ENCODE data around the gene NEK2.
"Not testable (repeated sequence)": the region's sequence is repeated elsewhere in the genome, so short reads cannot be mapped to it uniquely, and the experiment has no call there.

The NEK2 gene

DNA sequence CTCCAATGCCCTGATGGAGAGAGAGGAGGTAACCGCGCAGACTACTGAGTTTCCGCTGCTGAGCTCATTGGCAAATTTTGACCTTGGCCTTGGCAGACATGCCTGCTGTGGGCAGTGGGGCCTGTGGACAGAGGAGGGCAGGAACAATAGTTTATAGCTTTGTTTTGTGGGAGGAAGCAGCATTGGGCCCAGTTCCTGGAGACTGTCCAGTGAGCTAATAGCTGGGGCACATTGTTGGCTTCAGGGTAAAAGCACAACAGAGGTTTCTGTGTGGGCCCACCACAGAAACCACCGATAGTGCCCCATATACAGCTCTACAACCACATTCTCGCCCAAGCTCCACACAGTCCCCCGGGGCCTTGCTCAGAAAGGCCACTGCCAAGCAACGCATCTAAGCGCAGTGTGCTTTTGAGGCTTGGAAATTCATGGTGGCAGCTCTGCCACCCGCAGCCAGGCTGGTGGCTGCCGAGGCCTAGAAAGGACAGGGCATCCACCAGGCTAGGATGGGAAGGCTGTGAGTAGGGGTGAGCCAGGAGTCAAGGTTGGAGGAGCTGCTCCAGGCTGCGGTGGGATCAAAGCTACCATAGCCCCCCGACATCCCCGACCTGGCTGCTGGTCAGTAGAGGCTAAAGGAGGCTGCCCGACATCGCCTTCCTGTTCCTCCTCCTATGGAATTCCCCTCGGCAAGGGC lies 43.2 kb downstream of the NEK2 start:
- no peak for DNase-seq

- no peak for DNase-seq
Observed at GRCh38 chr1:211631168-211631567, 44.3 kb downstream of the NEK2 start.

DNA sequence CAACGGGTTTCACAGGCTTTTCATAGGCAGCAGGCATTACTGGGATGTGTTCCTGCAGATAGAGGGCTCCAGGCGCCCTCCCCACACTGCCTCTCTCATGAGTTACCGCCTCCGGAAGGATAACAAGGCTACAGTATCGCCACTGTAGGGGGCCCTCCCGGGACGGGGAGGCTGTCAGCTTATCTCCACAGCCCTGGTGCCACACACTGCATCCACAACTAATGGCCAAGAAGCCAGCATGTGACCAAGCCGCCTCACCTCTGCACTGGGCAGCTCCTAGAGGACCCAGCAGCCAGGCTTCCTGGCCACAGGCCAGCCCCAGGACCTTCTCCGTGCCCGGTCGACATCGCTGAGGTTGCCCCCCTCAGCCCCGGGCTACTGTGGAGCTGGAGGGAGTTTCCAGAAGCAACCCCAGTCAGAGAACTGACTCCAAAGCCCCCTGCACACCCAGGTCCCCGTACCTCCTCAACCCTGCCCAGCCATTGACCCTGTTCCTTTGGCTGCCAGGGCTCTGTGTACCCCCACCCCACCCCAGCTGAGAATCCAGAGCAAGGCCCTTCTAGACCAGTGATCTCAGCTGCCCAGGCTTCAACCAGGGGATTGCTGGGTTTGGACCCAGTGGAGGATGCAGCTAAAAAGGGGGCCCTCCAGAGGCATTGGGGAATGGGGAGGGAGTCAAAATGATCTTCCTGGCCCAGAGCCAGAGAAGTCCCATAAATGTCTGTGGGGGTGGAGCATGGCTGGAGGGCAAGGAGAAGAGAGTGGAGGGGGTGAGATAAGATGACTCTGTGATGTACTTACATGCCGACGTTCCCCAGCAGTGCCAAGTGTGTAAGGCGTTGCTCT lies 45.0 kb downstream of the NEK2 start:
- DNase-seq: no peak

- no peak for DNase-seq
Observed at GRCh38 chr1:211628417-211628816, 47.0 kb downstream of the NEK2 start.

DNA sequence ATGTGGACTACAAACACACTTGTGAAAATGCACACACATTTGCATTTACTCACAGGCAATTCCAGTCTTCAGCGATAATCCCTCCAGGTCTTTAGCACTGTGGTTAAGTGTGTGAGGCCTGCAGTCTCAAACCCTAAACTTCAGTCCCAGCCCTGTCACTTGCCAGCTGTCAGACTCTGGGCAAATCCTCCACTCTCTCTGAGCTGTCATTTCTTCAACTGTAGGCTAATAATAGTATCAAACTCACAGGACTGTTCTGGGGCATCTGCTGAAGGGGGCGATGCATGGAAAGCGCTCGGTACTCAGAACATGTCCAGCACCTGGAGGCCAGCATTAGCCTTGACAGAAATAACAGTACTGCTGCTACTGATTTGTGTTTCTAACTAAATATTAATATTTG lies 48.2 kb downstream of the NEK2 start:
- DNase-seq: no peak

- DNase-seq: not testable (repeated sequence)
Observed at GRCh38 chr1:211625866-211626265, 49.6 kb downstream of the NEK2 start.

DNA sequence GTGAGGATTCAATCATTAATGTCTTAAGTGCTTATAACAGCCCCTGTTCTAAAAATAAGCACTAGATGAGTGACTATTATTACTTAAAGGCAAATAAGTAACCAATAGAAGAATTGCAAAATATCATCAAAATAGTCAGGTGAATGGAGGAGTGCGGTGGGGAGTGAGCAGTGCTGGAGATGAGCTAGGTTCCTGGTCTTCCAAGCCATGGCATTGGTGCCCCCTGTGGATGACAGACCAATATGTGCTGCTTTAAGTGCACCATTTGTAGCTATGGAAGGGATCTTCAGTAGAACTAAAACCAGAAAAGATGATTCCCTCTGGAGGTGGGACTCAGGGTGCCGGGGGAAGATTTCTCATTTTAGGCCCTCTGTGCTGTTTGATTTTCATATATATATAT lies 50.4 kb downstream of the NEK2 start:
- peak; percentile 37 to 49 for DNase-seq

GRCh38 chr1:211623515-211623914 lies 51.9 kb downstream of the NEK2 start:
- DNase-seq: no peak

DNA sequence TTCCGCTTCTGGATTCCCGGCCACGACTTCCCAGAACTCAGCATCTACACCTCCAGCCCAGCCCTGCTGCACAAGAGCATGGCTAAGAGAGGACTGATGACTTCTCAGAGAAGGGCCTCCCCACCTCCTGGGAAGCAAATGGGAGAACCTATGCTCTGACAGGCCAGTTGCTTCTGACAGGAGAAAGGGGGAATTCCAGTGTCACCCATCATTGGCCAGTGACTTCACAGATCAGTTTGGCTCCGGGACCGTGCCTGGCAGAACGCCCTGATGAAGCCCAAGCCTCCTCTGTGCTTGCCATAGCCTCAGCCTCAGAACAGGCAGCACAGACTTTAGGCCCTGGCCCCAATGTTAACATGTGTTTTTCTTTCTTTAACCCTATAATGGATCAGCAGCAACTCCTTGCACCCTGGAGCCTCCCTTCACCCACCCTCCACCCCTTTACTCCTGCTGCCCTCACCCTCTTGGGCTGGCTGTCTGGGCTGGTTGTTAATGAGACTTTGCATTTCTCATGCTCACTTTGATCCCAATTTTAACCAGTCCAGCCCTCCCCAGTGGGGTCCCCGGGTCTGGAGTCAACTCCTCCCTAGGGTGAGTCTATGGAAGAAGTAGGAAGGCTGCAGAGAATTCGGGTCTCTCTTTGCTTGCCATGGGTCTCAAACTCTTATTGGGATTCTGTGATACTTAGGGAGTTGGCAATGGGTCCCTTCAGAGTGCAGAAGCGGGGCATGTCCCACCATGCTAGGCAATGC lies 53.8 kb downstream of the NEK2 start:
- no peak for DNase-seq

- DNase-seq: no peak
Observed at GRCh38 chr1:211620097-211620496, 55.3 kb downstream of the NEK2 start.

- no peak for DNase-seq
Observed at GRCh38 chr1:211619033-211619996, 56.1 kb downstream of the NEK2 start.

- DNase-seq: no peak
Observed at GRCh38 chr1:211616965-211617297, 58.5 kb downstream of the NEK2 start.

DNA sequence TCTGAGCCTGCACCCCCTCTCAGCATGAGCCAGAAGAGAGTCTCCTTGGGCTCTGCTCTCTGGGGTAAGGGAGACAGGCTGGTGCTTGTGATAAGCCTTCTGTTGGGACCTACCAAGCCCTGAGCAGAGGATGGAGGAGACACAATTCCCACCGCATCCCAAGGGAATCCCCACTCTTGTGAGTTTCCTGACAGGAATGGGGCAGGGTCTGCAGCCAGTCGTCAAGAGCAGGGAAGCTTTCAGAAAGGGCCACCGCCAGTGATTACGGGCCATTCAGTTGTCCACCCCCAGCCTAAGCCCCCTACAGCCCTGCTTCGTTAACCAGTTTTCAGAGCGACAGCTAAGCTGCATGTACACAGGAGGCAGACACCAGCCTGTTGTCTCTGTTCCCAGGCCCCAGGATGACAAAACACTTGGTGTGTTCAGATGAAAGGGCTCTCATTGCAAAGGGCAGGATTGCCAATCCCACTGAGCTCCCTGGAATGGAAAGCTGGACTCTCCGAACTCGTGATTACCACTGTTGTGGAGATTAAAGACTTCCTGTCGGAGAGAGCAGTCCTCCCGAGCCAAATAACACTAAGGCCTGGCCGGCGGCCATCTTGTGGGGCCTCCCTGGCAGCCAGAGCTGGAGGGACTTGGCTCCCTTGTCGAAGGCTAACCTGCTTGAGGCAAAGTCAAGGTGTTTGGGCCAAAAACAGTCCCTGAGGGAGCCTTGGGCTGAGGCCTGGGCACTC lies 59.0 kb downstream of the NEK2 start:
- DNase-seq: no peak

DNA sequence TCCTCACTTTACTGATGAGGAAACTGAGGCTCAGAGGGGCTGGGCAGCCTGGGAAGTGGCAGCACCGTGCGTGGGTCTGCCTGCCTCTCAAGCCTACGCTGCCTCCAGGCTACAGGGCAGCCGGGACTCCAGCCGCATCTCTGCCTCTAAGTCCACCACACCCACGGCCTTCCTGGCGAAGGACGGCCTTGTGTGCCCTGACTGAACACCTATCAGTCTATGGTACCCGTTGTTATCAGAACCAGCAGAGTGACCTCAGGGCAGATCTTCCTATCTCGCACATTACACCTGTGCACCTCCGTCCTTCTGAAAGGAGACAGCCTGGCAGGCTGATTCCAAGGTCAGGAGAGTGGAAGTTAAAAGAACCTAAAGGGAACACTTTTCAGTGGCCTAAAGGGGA lies 60.8 kb downstream of the NEK2 start:
- DNase-seq: no peak

DNA sequence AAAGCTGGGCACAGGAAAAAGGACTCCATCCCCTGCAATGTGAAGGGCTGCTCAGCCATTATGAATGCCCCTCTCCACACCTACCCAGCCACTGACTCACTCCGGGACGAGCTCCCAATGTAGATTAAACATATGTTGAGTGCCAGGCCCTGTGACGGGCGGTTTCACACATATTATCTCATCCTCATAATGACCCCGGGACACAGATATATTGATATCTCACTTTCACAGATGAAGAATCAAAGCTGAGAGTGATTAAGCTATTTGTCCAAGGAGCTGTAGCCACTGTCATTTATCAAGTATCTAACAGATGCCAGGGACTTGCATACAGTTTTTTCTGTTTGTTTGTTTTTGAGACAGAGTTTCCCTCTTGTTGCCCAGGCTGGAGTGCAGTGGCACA lies 61.5 kb downstream of the NEK2 start:
- DNase-seq: no peak

DNA sequence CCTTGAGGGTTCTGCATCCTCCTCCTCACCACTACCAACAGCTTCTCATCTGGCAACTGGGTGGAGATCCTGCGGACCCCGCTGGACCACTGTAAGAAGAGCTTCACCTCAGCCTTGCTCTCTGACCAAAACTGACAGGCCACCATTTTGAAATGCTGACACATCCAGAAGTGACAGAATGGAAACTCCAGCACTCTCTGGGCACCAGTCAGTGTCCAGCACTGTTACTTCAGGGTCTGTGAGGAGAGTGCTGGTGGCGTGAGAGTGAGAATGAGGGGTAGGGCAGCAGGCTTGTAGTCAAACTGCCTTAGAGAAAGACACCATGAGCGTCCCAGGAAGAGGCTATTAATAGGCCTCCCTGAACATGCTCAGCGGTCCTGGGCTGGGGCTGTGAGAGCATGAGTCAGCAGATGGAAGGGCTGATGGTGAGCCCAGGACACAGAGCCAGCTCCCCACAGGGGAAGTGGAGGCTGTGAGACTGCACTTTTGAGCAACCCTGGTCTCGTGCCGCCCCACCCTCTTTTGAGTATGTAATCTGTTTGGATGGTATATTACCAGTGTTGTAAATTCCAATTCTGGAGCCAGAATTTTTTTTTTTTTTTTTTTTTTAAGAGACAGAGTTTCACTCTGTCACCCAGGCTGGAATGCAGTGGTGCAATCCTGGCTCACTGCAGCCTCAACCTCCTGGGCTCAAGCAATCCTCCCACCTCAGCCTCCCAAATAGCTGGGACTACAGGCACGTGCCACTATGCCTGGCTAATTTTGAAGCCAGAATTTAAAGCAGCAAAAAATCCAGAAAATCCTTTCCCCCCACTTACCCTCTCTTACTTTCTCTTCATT lies 62.1 kb downstream of the NEK2 start:
- peak; percentile 81 to 83 for DNase-seq

DNA sequence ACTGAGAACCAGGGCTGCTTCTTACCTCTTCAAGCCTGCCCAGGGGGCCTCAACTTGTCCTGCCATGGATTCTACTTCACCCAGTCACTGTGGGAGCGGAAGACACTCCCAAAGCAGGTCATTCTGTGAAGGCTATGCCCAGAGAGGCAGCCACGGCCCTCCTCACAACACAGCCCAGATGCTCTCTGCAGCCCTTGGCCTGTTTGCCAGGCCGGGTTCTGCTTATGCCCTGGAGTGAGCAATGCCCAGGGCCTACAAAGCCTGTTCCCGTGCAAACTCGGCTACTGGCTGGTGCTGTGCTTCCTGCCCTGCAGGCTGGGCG lies 62.7 kb downstream of the NEK2 start:
- DNase-seq: no peak
